ENCODE data around the gene GNAT2. TPM values are rescaled to one million over a fixed set of nuclear protein-coding genes. Genes with fewer than 3 reads are reported as not detected.

GNAT2 gene
- total and polyA plus RNA-seq, 10 donors = 0.08 to 0.92 (median 0.59) TPM; not detected in 7

GRCh38 chr1:109565241-109565640 is 54.2 kb downstream of the GNAT2 start:
- intact Hi-C loops (cut with DNase I; ENCODE audit: low total_unique reads) = no loop called here
- WGBS, 5 donors = 91 to 95% (median 93%) methylated on average over 3 of the region's 3 CpGs
- Histone ChIP-seq H3K27ac (no peak overlapping the region), H3K9me3 (no peaks in the 10 kb centered on the region), H3K27me3 (replicated peaks in 1 of 7) (no peaks in the 10 kb centered on the region), H3K4me1 (peaks cover 17 to 100% (median 86%) of the 10 kb centered on the region in 6 donors), H3K4me3 (no peak overlapping the region), H3K36me3 (no peaks in the 10 kb centered on the region)
- no peak for DNase-seq
- TF ChIP-seq POLR2A (IDR thresholded peaks at IDR 0.05) (no peak), CTCF (IDR thresholded peaks at IDR 0.05 in 8 of 11, conservative IDR thresholded peaks at IDR 0.05 in 3 of 11) (no peak), POLR2AphosphoS5 (IDR thresholded peaks at IDR 0.05) (no peak)

- no peak for DNase-seq
- Histone ChIP-seq H3K27me3 (replicated peaks in 1 of 7) (no peaks in the 10 kb centered on the region), H3K4me3 (no peak overlapping the region), H3K4me1 (peaks cover 16 to 100% (median 87%) of the 10 kb centered on the region in 6 donors), H3K36me3 (no peaks in the 10 kb centered on the region), H3K27ac (no peak overlapping the region), H3K9me3 (no peaks in the 10 kb centered on the region)
- 80 to 88% (median 86%) methylated on average over 7 of the region's 7 CpGs for WGBS, 5 donors
- no peak for TF ChIP-seq POLR2A (IDR thresholded peaks at IDR 0.05)
- TF ChIP-seq POLR2AphosphoS5 (IDR thresholded peaks at IDR 0.05) = no peak
- TF ChIP-seq CTCF (IDR thresholded peaks at IDR 0.05 in 8 of 11, conservative IDR thresholded peaks at IDR 0.05 in 3 of 11) = no peak
- intact Hi-C loops (cut with DNase I; ENCODE audit: low total_unique reads) = no loop called here
Measured at GRCh38 chr1:109564194-109564878, 55.1 kb downstream of the GNAT2 start.

- DNase-seq = no peak
- no peaks in the 10 kb centered on the region for H3K36me3 ChIP-seq
- no peaks in the 10 kb centered on the region for H3K9me3 ChIP-seq
- no peak for TF ChIP-seq POLR2AphosphoS5 (IDR thresholded peaks at IDR 0.05)
- TF ChIP-seq CTCF (IDR thresholded peaks at IDR 0.05 in 8 of 11, conservative IDR thresholded peaks at IDR 0.05 in 3 of 11) = no peak
- TF ChIP-seq POLR2A (IDR thresholded peaks at IDR 0.05) = no peak
- no peak overlapping the region for H3K27ac ChIP-seq
- no peak overlapping the region for H3K4me3 ChIP-seq
- intact Hi-C loops (cut with DNase I; ENCODE audit: low total_unique reads) = no loop called here
- no peaks in the 10 kb centered on the region for H3K27me3 ChIP-seq (replicated peaks in 1 of 7)
- peaks cover 22 to 100% (median 82%) of the 10 kb centered on the region in 6 donors for H3K4me1 ChIP-seq
Measured at GRCh38 chr1:109559995-109560394, 59.4 kb downstream of the GNAT2 start.

GRCh38 chr1:109557520-109557919 is 61.9 kb downstream of the GNAT2 start:
- H3K4me1 ChIP-seq = peaks cover 19 to 100% (median 82%) of the 10 kb centered on the region in 6 donors
- no peak for TF ChIP-seq POLR2A (IDR thresholded peaks at IDR 0.05)
- TF ChIP-seq POLR2AphosphoS5 (IDR thresholded peaks at IDR 0.05) = no peak
- no peak for TF ChIP-seq CTCF (IDR thresholded peaks at IDR 0.05 in 8 of 11, conservative IDR thresholded peaks at IDR 0.05 in 3 of 11)
- no peaks in the 10 kb centered on the region for H3K36me3 ChIP-seq
- intact Hi-C loops (cut with DNase I; ENCODE audit: low total_unique reads) = no loop called here
- WGBS, 5 donors = 89 to 96% (median 94%) methylated on average over 5 of the region's 5 CpGs
- H3K4me3 ChIP-seq = no peak overlapping the region
- DNase-seq = no peak
- H3K27ac ChIP-seq = no peak overlapping the region
- no peaks in the 10 kb centered on the region for H3K9me3 ChIP-seq
- H3K27me3 ChIP-seq (replicated peaks in 1 of 7) = no peaks in the 10 kb centered on the region
